B cell (primary cell): Measurements from ENCODE around the gene RABAC1. TPM values are rescaled to one million over a fixed set of nuclear protein-coding genes. Genes with fewer than 3 reads are reported as not detected.

Experiments
- ATAC-seq: fragments of 200-7000 bp; cut with Tn5 transposase; one replicate; pipeline ENCODE4 v1.10.0; 2021; ENCODE audit warnings: low read depth, mild to moderate bottlenecking, moderate number of reproducible peaks, moderate library complexity
- CTCF ChIA-PET: fragments of 350-600 bp; sonication (Branson Sonifier 250); formaldehyde crosslinking; loops from one replicate; lab custom pipeline; 2021; ENCODE audit warnings: antibody characterized with exemption, inconsistent platforms; lab: Charles Lee
- POLR2A ChIA-PET: fragments of 350-600 bp; sonication (Branson Sonifier 250); formaldehyde crosslinking; loops from one replicate; lab custom pipeline; 2021; ENCODE audit warnings: antibody characterized with exemption; lab: Charles Lee
- DNase-seq: peaks from one replicate; pipeline ENCODE4 v3.0.0; 2013
- H2AFZ ChIP-seq: 2 replicates; pipeline ENCODE4 v1.6.1; 2012; ENCODE audit warnings: mild to moderate bottlenecking, low read depth, low read length; ENCODE audit not compliant: insufficient read depth, poor library complexity, severe bottlenecking
- H3K27ac ChIP-seq, 2 donors: 1 replicate in 1 of 2; 2 replicates in 1 of 2; pipeline ENCODE4 v1.5.1; 2012 to 2013; ENCODE audit warnings: low read length in 2 of 2, mild to moderate bottlenecking in 2 of 2, moderate library complexity in 1 of 2
- H3K27me3 ChIP-seq, 4 experiments: fragments of 200-600 bp in 1 of 4; sonication (generic) in 1 of 4; replicated peaks in 1 of 4; 1 replicate in 2 of 4; 2 replicates in 2 of 4; pipeline versions ENCODE4 v1.6.1 to v1.7.0; 2013 to 2016; ENCODE audit warnings: low read length in 3 of 4, mild to moderate bottlenecking in 2 of 4, mixed read lengths in 1 of 4, moderate library complexity in 1 of 4; ENCODE audit not compliant: insufficient read depth in 4 of 4, control insufficient read depth in 3 of 4; ENCODE audit errors: control extremely low read depth in 1 of 4
- H3K36me3 ChIP-seq, 2 experiments: replicated peaks in 1 of 2; 1 replicate in 1 of 2; 2 replicates in 1 of 2; pipeline versions ENCODE4 v1.6.1 to v1.7.1; 2013; ENCODE audit warnings: low read length in 1 of 2; ENCODE audit not compliant: insufficient read depth in 2 of 2, control insufficient read depth in 1 of 2; ENCODE audit errors: control extremely low read depth in 1 of 2, extremely low read depth in 1 of 2
- H3K4me1 ChIP-seq, 2 donors: fragments of 200-600 bp in 1 of 2; sonication (generic) in 1 of 2; 1 replicate in 1 of 2; 2 replicates in 1 of 2; pipeline versions ENCODE4 v1.5.1 to v1.6.1; 2013 to 2017; ENCODE audit warnings: low read length in 2 of 2; ENCODE audit not compliant: control insufficient read depth in 2 of 2, insufficient read depth in 2 of 2
- H3K4me2 ChIP-seq: replicated peaks from 2 replicates; pipeline ENCODE3; 2012; ENCODE audit warnings: mild to moderate bottlenecking, low read depth, low read length; ENCODE audit not compliant: poor library complexity, severe bottlenecking
- H3K4me3 ChIP-seq, 5 experiments: fragments of 200-600 bp in 1 of 5; sonication (generic) in 1 of 5; 1 replicate in 3 of 5; 2 replicates in 2 of 5; pipeline versions ENCODE4 v1.5.1 to v1.7.0; 2011 to 2016; ENCODE audit warnings: low read length in 4 of 5, mild to moderate bottlenecking in 4 of 5, low read depth in 2 of 5, control low read depth in 1 of 5, moderate library complexity in 1 of 5; ENCODE audit not compliant: insufficient read depth in 1 of 5; ENCODE audit errors: control extremely low read depth in 1 of 5, extremely low read depth in 1 of 5
- H3K79me2 ChIP-seq: fragments of 200-600 bp; sonication (generic); one replicate; pipeline ENCODE4 v1.6.0; 2016; ENCODE audit warnings: low read length; ENCODE audit not compliant: control insufficient read depth, insufficient read depth
- H3K9ac ChIP-seq: fragments of 200-600 bp; sonication (generic); 2 replicates; pipeline ENCODE4 v1.6.1; 2017; ENCODE audit warnings: mild to moderate bottlenecking, low read length, moderate library complexity
- H3K9me3 ChIP-seq, 3 donors: one replicate each; pipeline versions ENCODE4 v1.6.1 to v1.7.1; 2013; ENCODE audit warnings: low read length in 2 of 3; ENCODE audit not compliant: control insufficient read depth in 2 of 3, insufficient read depth in 1 of 3; ENCODE audit errors: control extremely low read depth in 1 of 3
- H4K20me1 ChIP-seq: 2 replicates; pipeline ENCODE4 v1.6.0; 2012; ENCODE audit warnings: mild to moderate bottlenecking, low read length; ENCODE audit not compliant: insufficient read depth, control insufficient read depth, poor library complexity, severe bottlenecking
- H3K27ac Mint-ChIP-seq: one replicate; pipeline ENCODE4 v1.8.0; 2021; ENCODE audit warnings: mixed read lengths
- H3K27me3 Mint-ChIP-seq: one replicate; pipeline ENCODE4 v1.8.0; 2021; ENCODE audit warnings: mixed read lengths
- H3K4me1 Mint-ChIP-seq: one replicate; pipeline ENCODE4 v1.8.0; 2021; ENCODE audit warnings: mixed read lengths
- H3K4me3 Mint-ChIP-seq: one replicate; pipeline ENCODE4 v1.8.0; 2021; ENCODE audit warnings: mixed read lengths
- H3K9me3 Mint-ChIP-seq: one replicate; pipeline ENCODE4 v1.8.0; 2022; ENCODE audit warnings: mixed read lengths; ENCODE audit not compliant: insufficient read depth
- EZH2 ChIP-seq: IDR thresholded peaks from 2 replicates; pipeline ENCODE4 v1.6.1; 2012; ENCODE audit warnings: borderline replicate concordance, low read depth, mild to moderate bottlenecking, moderate library complexity, low read length; ENCODE audit not compliant: insufficient read depth, poor library complexity, severe bottlenecking
- WGBS: methylation state at CpG from one replicate; pipeline ENCODE4 v1.1.5; 2013; ENCODE audit warnings: missing lambda C conversion rate; ENCODE audit not compliant: insufficient coverage; 5-methylcytosine and 5-hydroxymethylcytosine counted together
- intact Hi-C: fragments of 100-400 bp; cut with micrococcal nuclease; formaldehyde crosslinking; loops from one replicate; pipeline ENCODE4 v1.10.0; 2022
- polyA plus RNA-seq: library from polyadenylated mRNA; depleted of rRNA; stranded (reverse); fragments of >200 nt; gene quantifications from 2 replicates; pipeline ENCODE4 v1.2.3, GENCODE V29; 2012
- total RNA-seq, 2 donors: library from RNA; stranded (reverse); fragments of 120-200 nt in 1 of 2; gene quantifications; 1 replicate in 1 of 2; 2 replicates in 1 of 2; pipeline versions ENCODE4 v1.2.3 to v1.2.4, GENCODE V29; 2013 to 2022
- TF ChIP-seq, protein P1 (sequence below): fragments of 200-600 bp; IDR thresholded peaks from one replicate; pipeline ENCODE4 v1.8.0; 2022; ENCODE audit warnings: antibody characterized with exemption, mild to moderate bottlenecking

RABAC1 gene
- total and polyA plus RNA-seq, 2 donors (not counting 1 experiment from before 2014, with no cell fraction given) = 146 to 190 TPM

- intact Hi-C loops = no loop called here
- H3K4me1 ChIP-seq = peaks cover 0 to 4% of the 10 kb centered on the region in 2 donors
- H2AFZ ChIP-seq = no peak overlapping the region
- DNase-seq = no peak
- no peak overlapping the region for H3K4me3 ChIP-seq
- no peaks in the 10 kb centered on the region for H3K79me2 ChIP-seq
- 88% methylated on average over 19 of the region's 21 CpGs for WGBS
- no peaks in the 10 kb centered on the region for H3K9me3 Mint-ChIP-seq
- H3K4me2 ChIP-seq = no peak overlapping the region
- H3K9me3 ChIP-seq = no peaks in the 10 kb centered on the region
- H3K36me3 ChIP-seq = no peaks in the 10 kb centered on the region
- H3K4me1 Mint-ChIP-seq = peaks cover 4% of the 10 kb centered on the region
- peaks cover 0 to 25% (median 11%) of the 10 kb centered on the region in 4 experiments for H3K27me3 ChIP-seq
- TF ChIP-seq EZH2 = no peak
- TF ChIP-seq, protein P1, sequence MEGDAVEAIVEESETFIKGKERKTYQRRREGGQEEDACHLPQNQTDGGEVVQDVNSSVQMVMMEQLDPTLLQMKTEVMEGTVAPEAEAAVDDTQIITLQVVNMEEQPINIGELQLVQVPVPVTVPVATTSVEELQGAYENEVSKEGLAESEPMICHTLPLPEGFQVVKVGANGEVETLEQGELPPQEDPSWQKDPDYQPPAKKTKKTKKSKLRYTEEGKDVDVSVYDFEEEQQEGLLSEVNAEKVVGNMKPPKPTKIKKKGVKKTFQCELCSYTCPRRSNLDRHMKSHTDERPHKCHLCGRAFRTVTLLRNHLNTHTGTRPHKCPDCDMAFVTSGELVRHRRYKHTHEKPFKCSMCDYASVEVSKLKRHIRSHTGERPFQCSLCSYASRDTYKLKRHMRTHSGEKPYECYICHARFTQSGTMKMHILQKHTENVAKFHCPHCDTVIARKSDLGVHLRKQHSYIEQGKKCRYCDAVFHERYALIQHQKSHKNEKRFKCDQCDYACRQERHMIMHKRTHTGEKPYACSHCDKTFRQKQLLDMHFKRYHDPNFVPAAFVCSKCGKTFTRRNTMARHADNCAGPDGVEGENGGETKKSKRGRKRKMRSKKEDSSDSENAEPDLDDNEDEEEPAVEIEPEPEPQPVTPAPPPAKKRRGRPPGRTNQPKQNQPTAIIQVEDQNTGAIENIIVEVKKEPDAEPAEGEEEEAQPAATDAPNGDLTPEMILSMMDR = no peak
- ChIA-PET POLR2A (no interaction called here), CTCF (no interaction called here)
- no peak overlapping the region for H3K4me3 Mint-ChIP-seq
- no peak overlapping the region for H3K27ac Mint-ChIP-seq
- H3K27me3 Mint-ChIP-seq = peaks cover 63% of the 10 kb centered on the region
- ATAC-seq = no peak
- H3K27ac ChIP-seq = no peak overlapping the region
- no peaks in the 10 kb centered on the region for H4K20me1 ChIP-seq
- no peak overlapping the region for H3K9ac ChIP-seq
Measured at GRCh38 chr19:42003506-42004294, 44.6 kb upstream of the RABAC1 start.

DNA sequence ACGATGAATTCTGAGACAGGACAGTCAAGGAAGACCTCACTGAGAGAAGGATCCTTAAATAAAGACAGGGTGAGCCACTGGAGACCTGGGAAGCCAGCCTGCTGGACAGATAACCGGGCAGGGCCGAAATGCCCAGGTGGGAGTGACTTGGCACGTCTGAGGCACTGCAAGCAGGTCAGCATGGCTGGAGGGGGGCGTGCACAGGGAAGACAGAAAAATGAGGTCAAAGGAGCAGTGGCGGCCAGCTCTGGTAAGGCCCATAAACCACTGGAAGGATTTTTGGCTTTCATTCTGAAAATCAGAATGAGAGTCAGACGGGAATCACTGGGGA lies 40.7 kb upstream of the RABAC1 start:
- POLR2A ChIA-PET = no interaction called here
- no peak overlapping the region for H3K9ac ChIP-seq
- Mint-ChIP-seq H3K9me3 (no peaks in the 10 kb centered on the region), H3K4me3 (peak overlapping the region; percentile 60), H3K27ac (no peak overlapping the region), H3K27me3 (peaks cover 75% of the 10 kb centered on the region), H3K4me1 (peaks cover 33% of the 10 kb centered on the region)
- ATAC-seq (no peak), DNase-seq (no peak)
- CTCF ChIA-PET = interaction anchor here (1.2 kb wide), 1 partner anchor 20 kb away, joined by 4 read pairs; no protein-coding TSS in a partner anchor
- H3K79me2 ChIP-seq = no peaks in the 10 kb centered on the region
- H3K4me1 ChIP-seq = peaks cover 18 to 26% of the 10 kb centered on the region in 2 donors
- H3K4me2 ChIP-seq = no peak overlapping the region
- TF ChIP-seq, protein P1 = no peak
- TF ChIP-seq EZH2 = no peak
- H3K27ac ChIP-seq = no peak overlapping the region
- peaks cover 0 to 61% (median 35%) of the 10 kb centered on the region in 4 experiments for H3K27me3 ChIP-seq
- no peaks in the 10 kb centered on the region for H3K36me3 ChIP-seq
- 96% methylated on average over 7 of the region's 7 CpGs for WGBS
- no peak overlapping the region for H3K4me3 ChIP-seq
- no peak overlapping the region for H2AFZ ChIP-seq
- intact Hi-C loops = no loop called here
- peaks cover 0 to 16% (median 0%) of the 10 kb centered on the region in 3 donors for H3K9me3 ChIP-seq
- no peaks in the 10 kb centered on the region for H4K20me1 ChIP-seq
